Activated CD8-positive, alpha-beta memory T cell treated with anti-CD3 and anti-CD28 coated beads, Interleukin-2, amount 50 U/mL, for 48 hours (primary cell): Measurements from ENCODE around the gene DMRT2.

ENCODE experiments used
- DNase-seq: peaks from one replicate; pipeline ENCODE4 v3.0.0-alpha.2; 2020

Gene DMRT2

GRCh38 chr9:1048231-1048619 lies 1.9 kb upstream of the DMRT2 start:
- no peak for DNase-seq

GRCh38 chr9:1048811-1049210 lies 1.3 kb upstream of the DMRT2 start:
- no peak for DNase-seq

GRCh38 chr9:1049641-1050040 lies 516 bp upstream of the DMRT2 start:
- no peak for DNase-seq

GRCh38 chr9:1051210-1051583 lies 1.0 kb downstream of the DMRT2 start:
- DNase-seq = no peak

- DNase-seq = peak; percentile 68
Observed at GRCh38 chr9:1051584-1052275, 1.6 kb downstream of the DMRT2 start.

GRCh38 chr9:1052365-1053281 lies 2.5 kb downstream of the DMRT2 start:
- no peak for DNase-seq

- no peak for DNase-seq
Observed at GRCh38 chr9:1053282-1053621, 3.1 kb downstream of the DMRT2 start.

- DNase-seq = no peak
Observed at GRCh38 chr9:1053986-1054425, 3.8 kb downstream of the DMRT2 start.

- DNase-seq = no peak
Observed at GRCh38 chr9:1055166-1055565, 5.0 kb downstream of the DMRT2 start.

- no peak for DNase-seq
Observed at GRCh38 chr9:1057910-1058309, 7.8 kb downstream of the DMRT2 start.

GRCh38 chr9:1058826-1059487 lies 8.8 kb downstream of the DMRT2 start:
- DNase-seq = no peak

GRCh38 chr9:1065130-1065529 lies 15.0 kb downstream of the DMRT2 start:
- no peak for DNase-seq

- no peak for DNase-seq
Observed at GRCh38 chr9:1070692-1071091, 20.5 kb downstream of the DMRT2 start.

GRCh38 chr9:1071730-1072129 lies 21.6 kb downstream of the DMRT2 start:
- DNase-seq = no peak

- no peak for DNase-seq
Observed at GRCh38 chr9:1073497-1073896, 23.3 kb downstream of the DMRT2 start.

GRCh38 chr9:1077616-1078015 lies 27.5 kb downstream of the DMRT2 start:
- no peak for DNase-seq

GRCh38 chr9:1083325-1083913 lies 33.3 kb downstream of the DMRT2 start:
- DNase-seq = no peak

GRCh38 chr9:1085086-1085485 lies 34.9 kb downstream of the DMRT2 start:
- no peak for DNase-seq

- DNase-seq = no peak
Observed at GRCh38 chr9:1086517-1086916, 36.4 kb downstream of the DMRT2 start.

- no peak for DNase-seq
Observed at GRCh38 chr9:1087120-1087881, 37.1 kb downstream of the DMRT2 start.

- no peak for DNase-seq
Observed at GRCh38 chr9:1094749-1095148, 44.6 kb downstream of the DMRT2 start.

GRCh38 chr9:1096155-1096964 lies 46.2 kb downstream of the DMRT2 start:
- no peak for DNase-seq
